GM19351 (cell line): ENCODE data around the gene MIA.
"Not testable (repeated sequence)": the region's sequence is repeated elsewhere in the genome, so short reads cannot be mapped to it uniquely, and the experiment has no call there.

ENCODE experiments used
- ATAC-seq: cut with Tn5 transposase; IDR thresholded peaks from one replicate; pipeline ENCODE4 v1.9.1; 2021; ENCODE audit warnings: mild to moderate bottlenecking, moderate library complexity; ENCODE audit not compliant: unreplicated experiment

The MIA gene

DNA sequence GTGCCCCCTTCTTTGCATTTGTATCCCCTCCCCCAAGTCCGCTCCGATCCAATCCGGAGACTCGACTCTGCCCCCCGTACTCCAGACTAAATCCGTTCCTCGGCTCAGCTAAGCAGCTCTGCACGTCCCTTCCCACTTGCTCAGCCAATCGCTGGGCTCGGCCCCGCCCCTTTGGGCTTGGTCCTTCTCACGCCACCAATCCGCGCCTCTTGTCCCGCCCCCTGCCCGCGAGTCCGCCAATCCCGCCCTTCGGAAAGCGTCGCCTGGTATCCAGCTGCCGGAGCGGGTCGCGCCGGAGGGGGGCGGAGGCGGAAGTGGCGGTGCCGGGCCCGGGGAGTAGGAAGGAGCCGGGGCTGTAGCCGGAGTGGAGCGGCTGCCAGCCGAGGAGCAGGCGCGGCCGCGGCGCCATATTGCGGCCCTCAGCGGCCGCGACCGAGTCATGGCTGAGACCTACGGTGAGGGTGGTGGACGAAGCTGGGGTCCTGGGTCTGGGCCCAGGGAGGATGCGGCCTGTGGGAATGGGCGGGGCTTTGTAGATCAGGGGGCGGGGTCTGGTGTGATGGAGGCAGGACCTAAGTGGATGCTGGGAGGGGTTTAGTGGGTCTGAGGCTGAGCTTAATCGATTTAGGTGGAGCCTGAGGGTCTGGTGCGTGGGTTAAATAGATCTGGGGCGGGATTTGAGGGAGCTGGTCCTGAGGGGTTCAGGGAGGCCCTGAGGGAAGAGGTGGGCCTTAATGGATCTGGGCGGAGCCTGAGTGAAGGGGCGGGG lies 2.8 kb downstream of the MIA start, which contains the start of gene RAB4B:
RAB4B (plus strand) TSS at position 311 of the 769 bp plus-strand sequence; CDS start at position 440, 129 bp downstream.
- ATAC-seq, result peak; percentile 56

DNA sequence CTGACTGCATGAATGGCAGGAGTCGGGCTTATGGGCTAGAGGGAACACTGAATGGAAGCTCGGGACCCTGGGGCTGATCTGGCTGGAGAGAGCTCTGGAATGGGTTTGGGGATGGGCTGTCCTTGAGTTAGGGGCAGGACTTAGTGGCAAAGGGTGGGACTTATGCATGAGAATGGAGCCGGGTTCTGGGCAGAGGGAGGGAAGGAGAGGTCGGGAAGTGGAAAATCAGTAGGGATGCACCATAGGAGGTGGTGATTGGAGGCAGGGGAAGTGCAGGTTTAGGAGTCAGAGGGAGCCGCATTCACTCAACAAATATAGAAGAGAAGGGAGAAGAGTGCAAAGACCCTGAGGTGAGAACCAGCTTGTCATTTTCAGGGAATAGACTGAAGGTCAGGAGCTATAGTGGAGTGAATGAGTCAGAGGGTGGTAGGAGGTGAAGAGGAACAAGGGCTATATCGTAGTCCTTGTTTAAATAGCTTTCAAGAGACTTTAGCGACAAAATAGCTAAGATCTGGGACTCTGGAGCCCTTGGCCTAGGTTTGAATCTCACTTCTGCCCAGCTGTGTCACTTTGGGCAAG lies 3.5 kb downstream of the MIA start:
- no peak for ATAC-seq

DNA sequence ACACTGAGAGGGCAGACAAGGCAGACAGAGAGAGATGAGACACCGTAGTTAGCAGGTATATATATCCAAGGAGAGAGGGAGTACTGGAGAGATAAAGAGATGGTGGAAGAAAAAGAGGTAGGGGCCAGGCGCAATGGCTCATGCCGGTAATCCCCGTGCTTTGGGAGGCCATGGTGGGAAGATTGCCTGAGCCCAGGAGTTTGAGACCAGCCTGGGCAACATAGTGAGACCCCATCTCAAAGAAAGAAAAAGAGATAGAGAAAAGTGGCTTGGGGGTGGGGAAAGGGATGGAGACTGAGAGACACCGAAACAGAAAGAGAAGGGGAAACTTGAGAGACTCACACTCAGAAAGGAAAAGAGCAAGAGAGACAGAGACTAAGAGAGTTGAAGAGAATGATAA lies 5.3 kb downstream of the MIA start:
- ATAC-seq, result no peak

DNA sequence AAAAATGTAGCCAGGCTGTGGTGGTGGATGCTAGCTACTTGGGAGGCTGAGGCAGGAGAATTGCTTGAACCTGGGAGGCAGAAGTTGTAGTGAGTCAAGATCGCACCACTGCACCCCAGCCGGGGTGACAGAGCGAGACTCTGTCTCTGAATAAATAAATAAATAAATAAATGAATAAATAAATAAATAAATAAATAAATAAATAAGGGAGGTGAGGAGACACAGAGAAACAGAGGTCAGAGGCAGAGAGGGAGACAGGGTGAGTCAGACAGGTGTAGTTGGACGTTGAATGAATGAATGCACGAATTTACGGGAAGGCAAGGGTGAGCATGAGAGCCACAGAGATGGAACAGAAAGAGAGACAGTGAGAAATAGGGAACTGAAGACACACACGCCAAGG lies 5.8 kb downstream of the MIA start:
- no peak for ATAC-seq

DNA sequence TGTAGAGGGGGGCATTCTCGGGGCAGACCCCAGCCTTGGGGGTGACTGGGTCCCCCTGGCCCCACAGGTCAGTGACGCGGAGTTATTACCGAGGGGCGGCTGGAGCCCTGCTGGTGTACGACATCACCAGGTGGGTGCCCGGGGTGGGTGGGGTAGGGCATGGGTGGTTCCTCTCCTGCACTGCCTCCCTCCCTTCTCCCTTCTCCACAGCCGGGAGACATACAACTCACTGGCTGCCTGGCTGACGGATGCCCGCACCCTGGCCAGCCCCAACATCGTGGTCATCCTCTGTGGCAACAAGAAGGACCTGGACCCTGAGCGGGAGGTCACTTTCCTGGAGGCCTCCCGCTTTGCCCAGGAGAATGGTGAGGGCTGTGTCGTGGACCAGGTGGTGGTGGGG lies 8.4 kb downstream of the MIA start:
- ATAC-seq, result no peak

DNA sequence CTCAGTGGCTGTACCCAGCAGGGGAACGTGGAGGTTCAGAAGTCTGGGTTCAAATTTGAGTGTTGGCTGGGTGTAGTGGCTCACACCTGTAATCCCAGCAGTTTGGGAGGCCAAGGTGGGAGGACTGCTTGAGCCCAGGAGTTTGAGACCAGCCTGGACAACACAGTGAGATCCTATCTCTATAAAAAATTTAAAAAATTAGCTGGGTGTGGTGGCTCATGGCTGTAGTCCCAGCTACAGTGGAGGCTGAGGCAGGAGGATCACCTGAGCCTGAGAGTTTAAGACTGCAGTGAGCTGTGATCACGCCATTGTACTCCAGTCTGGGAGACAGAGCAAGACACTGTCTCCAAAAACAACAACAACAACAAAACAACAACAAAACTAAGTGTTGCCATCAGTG lies 8.8 kb downstream of the MIA start:
- not testable (repeated sequence) for ATAC-seq

DNA sequence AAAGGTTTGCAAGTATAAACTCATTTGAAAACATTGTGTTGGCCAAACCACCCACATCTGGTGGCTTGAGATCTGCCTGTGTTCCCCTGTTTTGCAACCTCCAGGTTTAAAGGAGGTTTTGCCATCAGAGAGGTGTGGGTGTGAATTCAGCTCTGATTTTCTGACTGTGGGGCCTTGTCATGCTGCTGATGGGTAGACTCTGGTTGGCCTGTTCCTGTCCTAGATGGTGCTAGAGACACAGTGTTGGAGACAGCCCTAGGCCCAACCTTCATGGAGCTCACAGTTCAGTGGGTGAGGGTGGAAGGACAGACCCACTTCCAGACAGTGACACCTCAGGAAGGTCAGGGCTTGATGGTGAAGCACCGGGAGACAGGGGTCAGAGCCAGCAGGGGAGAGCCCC lies 10.2 kb downstream of the MIA start:
- ATAC-seq, result no peak

DNA sequence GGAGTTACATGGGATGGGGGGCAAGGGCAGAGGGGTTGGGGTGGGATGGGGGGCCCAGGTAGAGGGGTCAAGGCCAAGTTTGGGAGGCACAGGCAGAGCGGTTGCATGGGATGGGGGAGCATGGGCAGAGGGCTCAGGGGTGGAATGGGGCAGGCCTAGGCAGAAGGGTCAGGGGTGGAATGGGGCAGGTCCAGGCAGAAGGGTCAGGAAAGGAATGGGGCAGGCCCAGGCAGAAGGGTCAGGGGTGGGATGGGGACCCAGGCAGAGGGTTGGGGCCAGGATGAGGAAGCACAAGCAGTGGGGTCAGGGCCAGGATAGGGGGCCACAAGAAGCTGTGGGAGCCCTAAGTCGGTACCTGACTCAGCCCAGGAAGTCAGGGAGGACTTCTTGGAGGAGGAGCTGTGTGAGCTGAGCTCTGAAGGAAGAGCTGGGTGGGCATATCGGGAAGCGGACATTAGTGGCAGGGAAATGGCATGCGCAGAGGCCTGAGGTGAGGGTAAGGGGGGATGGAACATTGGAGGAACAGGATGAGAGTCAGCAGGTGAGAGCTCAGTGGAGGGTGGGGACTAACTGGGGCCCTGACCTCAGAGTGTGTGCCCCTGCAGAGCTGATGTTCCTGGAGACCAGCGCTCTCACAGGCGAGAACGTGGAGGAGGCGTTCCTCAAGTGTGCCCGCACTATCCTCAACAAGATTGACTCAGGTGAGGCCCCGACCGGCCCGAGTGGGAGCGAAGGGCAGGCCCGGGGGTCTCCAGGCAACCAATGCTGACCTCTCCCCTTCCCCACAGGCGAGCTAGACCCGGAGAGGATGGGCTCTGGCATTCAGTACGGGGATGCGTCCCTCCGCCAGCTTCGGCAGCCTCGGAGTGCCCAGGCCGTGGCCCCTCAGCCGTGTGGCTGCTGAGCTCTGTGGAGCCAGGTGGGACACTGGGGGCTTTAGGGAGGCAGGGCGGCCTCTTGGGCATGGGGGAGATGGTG lies 11.0 kb downstream of the MIA start:
- ATAC-seq, result no peak

DNA sequence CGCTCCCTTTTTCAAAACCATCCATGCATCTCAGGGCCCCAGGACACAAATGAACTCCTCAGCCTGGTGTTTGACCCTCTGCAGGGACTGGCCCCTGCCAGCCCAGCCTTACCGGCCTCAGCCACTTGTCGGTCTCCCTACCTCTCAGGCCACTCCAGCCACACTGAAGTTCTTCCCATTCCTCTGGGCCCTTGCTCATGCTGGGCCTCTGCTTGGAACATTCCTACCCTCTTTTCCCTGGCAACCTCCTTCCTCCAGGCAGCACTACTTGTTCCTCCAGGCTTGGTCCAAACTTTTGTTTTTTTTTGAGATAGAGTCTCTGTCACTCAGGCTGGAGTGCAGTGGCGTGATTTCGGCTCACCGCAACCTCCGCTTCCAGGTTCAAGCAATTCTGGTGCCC lies 16.0 kb downstream of the MIA start:
- ATAC-seq, result no peak

DNA sequence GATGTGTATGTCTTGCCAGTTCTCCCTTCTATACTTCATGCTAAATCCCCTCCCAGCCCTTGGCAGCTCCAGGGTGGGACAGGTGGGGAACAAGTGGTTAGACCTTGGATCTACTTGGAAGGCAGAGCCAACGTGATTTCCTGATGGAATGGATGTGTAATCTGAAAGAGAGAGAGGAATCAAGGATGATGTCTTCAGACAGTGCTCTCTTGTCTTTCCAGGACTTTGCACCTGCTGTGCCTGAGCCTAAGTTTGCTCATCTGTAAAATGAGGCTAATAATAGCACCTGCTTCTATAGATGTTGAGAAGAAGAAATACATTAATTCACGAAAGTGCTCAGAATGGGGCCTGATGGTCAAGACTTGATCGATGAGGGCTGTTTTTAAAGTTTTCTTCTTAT lies 16.7 kb downstream of the MIA start:
- no peak for ATAC-seq

DNA sequence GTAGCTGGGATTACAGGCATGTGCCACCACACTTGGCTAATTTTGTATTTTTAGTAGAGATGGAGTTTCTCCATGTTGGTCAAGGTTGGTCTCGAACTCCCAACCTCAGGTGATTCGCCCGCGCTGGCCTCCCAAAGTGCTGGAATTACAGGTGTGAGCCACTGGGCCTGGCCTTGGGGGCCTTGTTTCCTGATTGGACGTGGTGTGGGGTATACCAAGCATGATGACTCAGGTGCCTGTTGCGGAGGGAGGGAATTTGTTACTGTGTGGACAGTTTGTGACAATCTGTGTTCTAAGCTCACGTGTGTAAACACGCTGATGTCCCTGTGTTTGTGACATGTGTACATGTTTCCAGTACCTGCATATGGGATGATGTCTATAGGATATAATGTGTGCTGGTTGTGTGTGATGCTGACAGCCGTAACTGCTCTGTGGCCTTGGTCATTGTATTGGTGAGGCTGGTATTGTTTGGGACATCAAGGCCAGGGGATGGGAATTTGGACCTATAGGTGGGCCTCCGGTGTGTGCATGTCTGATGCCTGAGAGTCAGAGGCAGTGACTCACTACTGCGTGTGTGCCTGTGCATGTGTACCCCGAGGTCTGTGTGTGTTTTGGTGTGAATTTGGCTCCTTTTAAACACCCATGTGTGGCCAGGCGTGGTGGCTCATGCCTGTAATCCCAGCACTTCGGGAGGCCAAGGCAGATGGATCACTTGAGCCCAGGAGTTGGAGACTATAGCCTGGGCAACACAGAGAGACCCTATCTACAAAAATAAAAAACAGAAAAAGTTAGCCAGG lies 22.0 kb downstream of the MIA start:
- no peak for ATAC-seq

DNA sequence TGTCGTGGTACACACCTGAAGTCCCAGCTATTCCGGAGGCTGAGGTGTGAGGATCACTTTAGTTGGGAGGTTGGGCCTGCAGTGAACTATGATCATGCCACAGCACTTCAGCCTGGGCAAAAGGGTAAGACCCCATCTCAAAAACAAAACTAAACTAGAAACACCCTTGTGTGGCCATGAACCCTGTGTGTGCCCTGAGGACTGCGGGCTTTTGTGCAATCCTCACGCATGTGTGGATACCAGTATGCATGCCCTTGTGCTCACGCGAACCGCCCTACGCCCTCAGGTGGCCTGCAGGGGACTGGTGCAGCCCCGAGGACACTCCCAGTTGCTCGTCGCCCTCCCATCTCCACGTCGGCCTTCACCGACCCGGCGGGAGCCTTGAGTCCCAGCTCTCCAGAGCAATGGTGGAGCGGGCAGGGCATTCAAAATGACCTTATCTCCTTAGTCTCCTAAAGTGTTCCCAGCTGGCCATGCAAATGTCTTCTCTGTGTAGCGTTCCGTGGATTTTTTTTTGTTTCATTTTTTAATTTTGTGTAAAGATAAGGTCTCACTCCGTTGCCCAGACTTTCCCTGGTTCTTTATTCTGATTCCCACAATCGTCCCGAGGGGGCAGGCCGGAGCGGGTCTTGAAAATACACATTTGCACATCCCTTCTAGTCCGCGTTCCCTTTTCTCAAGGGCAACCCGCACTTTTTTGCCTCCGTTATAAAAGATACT lies 22.8 kb downstream of the MIA start:
- peak; percentile 38 for ATAC-seq

DNA sequence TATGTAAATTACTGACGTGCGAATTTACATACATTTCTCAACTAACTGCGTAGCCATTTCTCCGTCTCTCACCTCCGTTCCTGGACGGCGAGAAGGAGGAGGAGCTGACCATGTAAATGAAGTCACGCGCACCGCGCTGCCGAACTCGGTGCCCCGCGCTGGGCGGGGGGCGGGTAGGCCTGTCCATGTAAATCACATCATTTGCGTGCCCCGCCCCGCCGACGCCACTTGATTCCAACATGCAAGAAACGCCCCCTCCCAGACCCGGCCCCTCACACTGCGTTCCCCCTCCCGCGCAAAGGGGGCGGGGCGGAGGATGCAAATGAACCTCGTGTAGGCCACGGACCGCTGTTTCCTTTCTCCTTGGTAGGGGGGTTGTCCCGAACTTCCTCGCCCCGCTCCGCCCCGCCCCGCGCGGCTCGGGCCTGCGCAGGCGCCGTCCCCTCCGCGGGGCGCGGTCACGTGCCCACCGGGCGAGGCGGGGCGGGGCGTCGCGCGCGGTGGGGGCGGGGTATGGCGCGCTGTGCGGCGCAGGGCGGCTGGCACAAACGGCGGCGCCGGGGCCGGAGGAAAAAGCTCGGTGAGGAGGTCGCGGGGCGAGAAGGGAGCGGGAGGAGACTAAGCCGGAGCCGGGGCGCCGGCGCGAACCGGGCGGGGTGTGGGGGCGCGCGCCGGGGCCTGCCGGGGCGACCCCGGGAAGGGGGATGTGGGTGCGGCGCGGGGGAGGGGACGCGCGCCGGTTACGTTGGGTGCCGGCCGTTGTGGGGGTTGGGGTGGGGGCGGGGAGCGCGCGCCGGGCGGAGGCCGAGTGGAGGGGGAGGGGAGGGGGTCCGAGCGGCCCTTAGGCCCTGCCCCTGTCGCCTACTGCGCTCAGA lies 23.6 kb downstream of the MIA start, which contains the start of gene EGLN2:
EGLN2 (plus strand) TSS at position 509 of the 875 bp plus-strand sequence. CDS start 1,382 bp downstream, outside the sequence.
- peak; percentile 74 for ATAC-seq

DNA sequence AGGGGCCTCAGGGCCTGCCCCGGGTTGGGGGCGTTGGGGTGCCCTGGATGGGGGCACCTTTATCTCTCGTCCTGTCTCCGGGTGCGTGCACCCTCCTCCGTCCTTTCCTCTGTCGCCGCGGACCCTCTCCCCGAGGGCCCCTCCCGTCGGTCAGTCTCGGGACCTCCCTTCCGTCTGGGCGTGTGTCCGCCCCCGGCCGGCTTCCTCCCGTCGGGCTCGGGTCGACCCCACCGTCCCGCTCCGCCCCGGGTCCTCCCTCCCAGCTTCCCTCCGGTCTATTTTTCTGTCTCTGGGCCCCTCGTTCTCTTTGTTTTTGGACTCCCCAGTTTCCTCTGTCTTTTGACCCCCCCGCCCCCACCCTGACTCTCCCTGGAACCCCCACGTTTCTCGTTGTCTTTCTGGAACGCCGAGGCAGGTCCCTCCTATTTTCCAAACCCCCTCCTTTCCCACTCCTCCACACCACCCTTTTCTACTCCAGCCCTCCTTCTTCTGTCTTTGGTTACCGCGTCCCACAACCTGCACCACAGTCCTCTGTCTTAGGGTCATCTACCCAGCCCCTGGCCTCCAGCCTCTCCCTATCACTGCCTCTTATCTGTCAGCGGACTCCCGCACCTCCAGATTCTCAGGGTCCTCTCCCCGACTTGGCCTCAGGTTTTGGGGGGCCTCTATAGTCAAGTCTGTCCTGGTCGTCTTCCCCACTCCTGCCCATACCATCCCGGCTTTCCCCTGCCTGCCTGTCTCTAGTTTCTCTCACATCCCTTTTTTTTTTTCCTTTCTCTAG lies 24.4 kb downstream of the MIA start:
- no peak for ATAC-seq

DNA sequence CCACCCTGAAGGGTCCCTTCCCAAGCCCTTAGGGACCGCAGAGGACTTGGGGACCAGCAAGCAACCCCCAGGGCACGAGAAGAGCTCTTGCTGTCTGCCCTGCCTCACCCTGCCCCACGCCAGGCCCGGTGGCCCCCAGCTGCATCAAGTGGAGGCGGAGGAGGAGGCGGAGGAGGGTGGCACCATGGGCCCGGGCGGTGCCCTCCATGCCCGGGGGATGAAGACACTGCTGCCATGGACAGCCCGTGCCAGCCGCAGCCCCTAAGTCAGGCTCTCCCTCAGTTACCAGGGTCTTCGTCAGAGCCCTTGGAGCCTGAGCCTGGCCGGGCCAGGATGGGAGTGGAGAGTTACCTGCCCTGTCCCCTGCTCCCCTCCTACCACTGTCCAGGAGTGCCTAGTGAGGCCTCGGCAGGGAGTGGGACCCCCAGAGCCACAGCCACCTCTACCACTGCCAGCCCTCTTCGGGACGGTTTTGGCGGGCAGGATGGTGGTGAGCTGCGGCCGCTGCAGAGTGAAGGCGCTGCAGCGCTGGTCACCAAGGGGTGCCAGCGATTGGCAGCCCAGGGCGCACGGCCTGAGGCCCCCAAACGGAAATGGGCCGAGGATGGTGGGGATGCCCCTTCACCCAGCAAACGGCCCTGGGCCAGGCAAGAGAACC lies 25.1 kb downstream of the MIA start:
- ATAC-seq, result no peak

DNA sequence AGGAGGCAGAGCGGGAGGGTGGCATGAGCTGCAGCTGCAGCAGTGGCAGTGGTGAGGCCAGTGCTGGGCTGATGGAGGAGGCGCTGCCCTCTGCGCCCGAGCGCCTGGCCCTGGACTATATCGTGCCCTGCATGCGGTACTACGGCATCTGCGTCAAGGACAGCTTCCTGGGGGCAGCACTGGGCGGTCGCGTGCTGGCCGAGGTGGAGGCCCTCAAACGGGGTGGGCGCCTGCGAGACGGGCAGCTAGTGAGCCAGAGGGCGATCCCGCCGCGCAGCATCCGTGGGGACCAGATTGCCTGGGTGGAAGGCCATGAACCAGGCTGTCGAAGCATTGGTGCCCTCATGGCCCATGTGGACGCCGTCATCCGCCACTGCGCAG lies 25.7 kb downstream of the MIA start:
- ATAC-seq, result no peak

DNA sequence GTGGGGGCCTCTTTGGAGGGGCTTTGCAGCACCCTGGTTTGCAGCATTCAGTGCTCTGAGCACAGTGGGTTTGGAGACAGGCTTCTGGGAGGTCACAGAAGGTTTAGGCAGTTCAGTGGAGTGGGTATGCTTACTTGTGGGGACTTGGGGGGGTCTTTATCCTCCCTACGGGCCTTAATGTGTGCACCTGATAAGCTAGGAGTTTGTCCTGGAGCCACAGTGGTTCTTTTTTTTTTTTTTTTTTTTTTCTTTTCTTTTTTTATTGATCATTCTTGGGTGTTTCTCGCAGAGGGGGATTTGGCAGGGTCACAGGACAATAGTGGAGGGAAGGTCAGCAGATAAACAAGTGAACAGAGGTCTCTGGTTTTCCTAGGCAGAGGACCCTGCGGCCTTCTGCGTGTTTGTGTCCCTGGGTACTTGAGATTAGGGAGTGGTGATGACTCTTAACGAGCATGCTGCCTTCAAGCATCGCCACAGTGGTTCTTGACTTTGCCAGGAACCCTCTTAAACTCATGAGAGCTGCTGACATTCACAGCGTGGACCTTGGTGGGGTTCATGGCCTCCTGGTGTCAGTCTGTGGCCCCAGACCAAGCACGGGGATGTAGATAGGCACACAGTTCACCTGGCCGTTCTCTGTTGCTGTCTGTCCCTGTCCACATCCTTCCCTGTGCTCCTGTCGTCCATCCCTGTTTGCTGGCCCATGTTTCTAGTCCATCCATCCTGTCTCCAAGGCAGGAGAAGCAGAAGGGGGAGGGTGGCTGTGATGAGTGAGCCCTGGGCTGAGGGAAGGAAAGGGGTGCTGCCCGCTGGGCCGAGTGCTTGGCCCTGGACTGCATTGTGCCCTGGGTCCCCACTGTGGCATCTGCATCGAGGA lies 26.3 kb downstream of the MIA start:
- ATAC-seq, result no peak
